Esophagus squamous epithelium (tissue), 5 donors: ENCODE measurements around the gene MYCBP2. TPM values are rescaled to one million over a fixed set of nuclear protein-coding genes. Genes with fewer than 3 reads are reported as not detected.
"Not testable (repeated sequence)": the region's sequence is repeated elsewhere in the genome, so short reads cannot be mapped to it uniquely, and the experiment has no call there.

Source experiments
- DNase-seq: peaks from one replicate; lab custom pipeline; 2025; lab: John Stamatoyannopoulos, UW
- H3K27ac ChIP-seq, 4 donors: fragments of 200-600 bp; sonication (generic); one replicate each; pipeline ENCODE4 v1.5.1; 2016 to 2019; ENCODE audit warnings: mild to moderate bottlenecking in 1 of 4
- H3K27me3 ChIP-seq, 4 donors: fragments of 200-600 bp; sonication (generic); 1 replicate in 3 of 4; 2 replicates in 1 of 4; pipeline versions ENCODE4 v1.5.1 to v1.6.0; 2017 to 2021; ENCODE audit warnings: antibody characterized with exemption in 1 of 4
- H3K36me3 ChIP-seq, 3 donors: fragments of 200-600 bp; sonication (generic); one replicate each; pipeline ENCODE4 v1.5.1; 2016 to 2019
- H3K4me1 ChIP-seq, 3 donors: fragments of 200-600 bp; sonication (generic); one replicate each; pipeline ENCODE4 v1.5.1; 2017 to 2019
- H3K4me3 ChIP-seq, 4 donors: fragments of 200-600 bp; sonication (generic); 1 replicate in 3 of 4; 2 replicates in 1 of 4; pipeline ENCODE4 v1.5.1; 2016 to 2019; ENCODE audit warnings: mild to moderate bottlenecking in 2 of 4, moderate library complexity in 1 of 4
- H3K9me3 ChIP-seq, 3 donors: fragments of 200-600 bp; sonication (generic); one replicate each; pipeline ENCODE4 v1.5.1; 2016 to 2019
- POLR2A ChIP-seq, 4 donors: fragments of 450-650 bp; IDR thresholded peaks; one replicate each; pipeline ENCODE4 v1.6.1; 2017; ENCODE audit warnings: antibody characterized with exemption in 4 of 4, mild to moderate bottlenecking in 4 of 4, moderate library complexity in 3 of 4
- WGBS, 2 donors: methylation state at CpG; one replicate each; pipeline ENCODE4 v1.1.5; 2018; 5-methylcytosine and 5-hydroxymethylcytosine counted together
- intact Hi-C: fragments of 100-400 bp; cut with DNase I; formaldehyde crosslinking; loops from one replicate; pipeline ENCODE4 v1.15.0; 2022
- total RNA-seq, 4 donors: library from RNA; depleted of rRNA; stranded (reverse); fragments of >200 nt; gene quantifications; one replicate each; pipeline ENCODE4 v1.1.0, GENCODE V29; 2016
- TF ChIP-seq, protein P1 (sequence below), 6 experiments: fragments of 450-650 bp in 4 of 6; fragments of 200-600 bp in 2 of 6; sonication (generic) in 2 of 6; IDR thresholded peaks; one replicate each; pipeline ENCODE4 v1.5.1; 2016 to 2019; ENCODE audit warnings: antibody characterized with exemption in 6 of 6, mild to moderate bottlenecking in 4 of 6, moderate library complexity in 4 of 6
- donor health status: DM: yes; HTN: yes; CAD: no.

MYCBP2 gene
- total RNA-seq, 4 donors from 2014 or later = 80.9 to 167 (median 130) TPM

DNA sequence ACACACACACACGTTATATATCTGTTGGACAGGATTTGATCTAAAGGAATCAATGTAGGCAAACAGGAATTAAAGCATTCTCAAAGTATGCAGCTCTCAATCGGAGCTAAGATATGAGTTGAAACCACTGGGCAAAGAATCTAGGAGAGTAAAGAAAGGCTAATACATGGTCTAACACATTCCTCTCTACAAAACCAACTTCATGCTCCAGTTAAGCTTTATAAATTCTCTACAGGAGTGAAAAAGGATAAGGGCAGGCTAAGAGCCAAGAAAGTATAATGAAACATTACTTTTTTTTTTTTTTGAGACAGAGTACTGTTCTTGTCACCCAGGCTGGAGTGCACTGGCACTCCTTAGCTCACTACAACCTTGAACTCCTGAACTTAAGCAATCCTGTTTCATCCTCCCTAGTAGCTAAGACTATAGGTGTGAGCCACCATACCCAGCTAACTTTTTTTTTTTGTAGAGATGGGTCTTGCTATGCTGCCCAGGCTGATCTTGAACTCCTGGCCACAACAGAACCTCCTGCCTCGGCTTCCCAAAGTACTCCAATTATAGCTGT is 310.6 kb downstream of the MYCBP2 start:
- peak overlapping the region in 3 of 4 donors; percentile 53 to 70 (median 56) for H3K27ac ChIP-seq
- TF ChIP-seq, protein P1, sequence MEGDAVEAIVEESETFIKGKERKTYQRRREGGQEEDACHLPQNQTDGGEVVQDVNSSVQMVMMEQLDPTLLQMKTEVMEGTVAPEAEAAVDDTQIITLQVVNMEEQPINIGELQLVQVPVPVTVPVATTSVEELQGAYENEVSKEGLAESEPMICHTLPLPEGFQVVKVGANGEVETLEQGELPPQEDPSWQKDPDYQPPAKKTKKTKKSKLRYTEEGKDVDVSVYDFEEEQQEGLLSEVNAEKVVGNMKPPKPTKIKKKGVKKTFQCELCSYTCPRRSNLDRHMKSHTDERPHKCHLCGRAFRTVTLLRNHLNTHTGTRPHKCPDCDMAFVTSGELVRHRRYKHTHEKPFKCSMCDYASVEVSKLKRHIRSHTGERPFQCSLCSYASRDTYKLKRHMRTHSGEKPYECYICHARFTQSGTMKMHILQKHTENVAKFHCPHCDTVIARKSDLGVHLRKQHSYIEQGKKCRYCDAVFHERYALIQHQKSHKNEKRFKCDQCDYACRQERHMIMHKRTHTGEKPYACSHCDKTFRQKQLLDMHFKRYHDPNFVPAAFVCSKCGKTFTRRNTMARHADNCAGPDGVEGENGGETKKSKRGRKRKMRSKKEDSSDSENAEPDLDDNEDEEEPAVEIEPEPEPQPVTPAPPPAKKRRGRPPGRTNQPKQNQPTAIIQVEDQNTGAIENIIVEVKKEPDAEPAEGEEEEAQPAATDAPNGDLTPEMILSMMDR (IDR thresholded peaks at IDR 0.05) = no peak
- TF ChIP-seq POLR2A (IDR thresholded peaks at IDR 0.05) = no peak
- H3K27me3 ChIP-seq = no peaks in the 10 kb centered on the region
- H3K9me3 ChIP-seq = no peaks in the 10 kb centered on the region
- DNase-seq = no peak
- intact Hi-C loops = no loop called here
- WGBS, 2 donors = 54 to 71% methylated on average over 3 of the region's 3 CpGs
- no peak overlapping the region for H3K4me3 ChIP-seq
- peaks cover 7 to 86% (median 29%) of the 10 kb centered on the region in 3 donors for H3K4me1 ChIP-seq
- H3K36me3 ChIP-seq = peaks cover 5 to 95% (median 24%) of the 10 kb centered on the region in 3 donors

DNA sequence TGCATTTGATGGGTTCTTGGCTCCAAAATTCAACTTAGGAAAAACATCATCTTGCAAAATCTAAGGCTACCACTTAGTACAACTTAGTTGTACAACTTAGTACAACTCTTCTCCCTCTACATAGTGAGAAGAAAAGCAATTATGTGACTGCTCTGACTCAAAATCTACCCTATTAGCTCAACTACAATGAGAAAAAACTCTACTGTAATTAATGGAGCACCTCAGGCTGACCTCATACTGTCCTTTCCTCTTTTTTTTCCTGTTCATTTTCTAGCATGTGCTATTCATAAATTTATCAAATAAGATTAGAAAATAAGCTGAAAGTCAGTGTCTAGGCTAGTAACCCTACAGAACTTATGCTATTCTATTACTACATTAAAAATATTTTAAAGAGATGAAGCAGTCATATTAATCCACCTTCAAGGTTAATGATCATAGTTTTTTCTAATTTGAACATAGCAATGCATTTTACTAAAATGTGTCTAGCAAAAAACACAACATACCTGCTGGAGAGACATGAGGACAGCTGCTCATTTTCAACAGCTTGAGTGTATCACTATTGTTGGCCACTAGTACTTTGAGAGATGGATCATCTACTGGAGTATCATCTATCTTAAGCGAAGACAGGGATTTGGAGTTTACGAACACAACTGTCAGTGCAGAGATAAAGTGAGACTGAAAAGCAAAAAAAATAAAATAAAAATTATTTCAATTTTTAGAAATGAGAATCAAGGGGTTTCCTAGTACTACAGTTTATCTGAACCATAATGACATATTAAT is 311.8 kb downstream of the MYCBP2 start:
- H3K4me3 ChIP-seq = no peak overlapping the region
- no peaks in the 10 kb centered on the region for H3K9me3 ChIP-seq
- no peak for DNase-seq
- no peak for TF ChIP-seq POLR2A (IDR thresholded peaks at IDR 0.05)
- intact Hi-C loops = no loop called here
- 89 to 94% methylated on average over 2 of the region's 2 CpGs for WGBS, 2 donors
- H3K27me3 ChIP-seq = no peaks in the 10 kb centered on the region
- H3K4me1 ChIP-seq = peaks cover 7 to 74% (median 19%) of the 10 kb centered on the region in 3 donors
- peak overlapping the region in 2 of 4 donors; percentile 3 to 56 for H3K27ac ChIP-seq
- peaks cover 5 to 97% (median 28%) of the 10 kb centered on the region in 3 donors for H3K36me3 ChIP-seq

DNA sequence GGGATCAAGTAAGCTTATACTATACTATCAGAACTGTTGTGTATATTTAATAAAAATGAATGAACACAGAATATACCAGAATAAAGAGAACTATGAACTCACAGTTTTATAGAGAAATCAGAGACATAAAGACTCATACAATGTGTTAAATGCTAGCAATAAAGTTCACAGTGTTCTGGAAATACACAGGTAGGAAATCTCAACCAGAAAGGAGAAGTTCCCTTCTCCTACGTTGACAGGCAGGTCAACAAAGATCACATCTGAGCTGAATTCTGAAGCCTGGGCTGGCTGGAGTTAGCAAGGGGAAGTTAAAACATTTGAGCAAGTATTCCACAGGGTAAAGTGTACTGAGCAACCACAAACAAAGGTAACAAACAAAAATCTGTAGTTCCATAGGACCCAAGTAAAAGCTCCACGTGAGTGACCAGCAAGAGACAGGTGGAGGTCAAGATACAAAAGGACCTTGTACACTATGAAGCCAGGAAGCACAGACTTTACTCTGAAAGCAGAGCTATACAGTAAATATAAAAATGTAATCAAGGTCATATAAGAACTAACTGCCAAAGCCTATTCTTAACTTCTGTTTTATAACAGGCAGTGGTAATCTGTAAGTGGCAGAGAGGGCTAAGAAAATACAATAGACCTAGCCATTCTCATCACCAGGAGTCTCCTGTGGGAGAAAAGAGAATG is 312.9 kb downstream of the MYCBP2 start:
- no peaks in the 10 kb centered on the region for H3K9me3 ChIP-seq
- DNase-seq = no peak
- no peak overlapping the region for H3K4me3 ChIP-seq
- H3K27me3 ChIP-seq = no peaks in the 10 kb centered on the region
- peaks cover under 1 to 68% (median 19%) of the 10 kb centered on the region in 3 donors for H3K4me1 ChIP-seq
- intact Hi-C loops = no loop called here
- peak overlapping the region in 2 of 4 donors; percentile 3 to 4 for H3K27ac ChIP-seq
- TF ChIP-seq POLR2A (IDR thresholded peaks at IDR 0.05) = no peak
- TF ChIP-seq, protein P1 (IDR thresholded peaks at IDR 0.05) = no peak
- WGBS, 2 donors = 69 to 90% methylated on average over 2 of the region's 2 CpGs
- H3K36me3 ChIP-seq = peaks cover 5 to 99% (median 33%) of the 10 kb centered on the region in 3 donors

DNA sequence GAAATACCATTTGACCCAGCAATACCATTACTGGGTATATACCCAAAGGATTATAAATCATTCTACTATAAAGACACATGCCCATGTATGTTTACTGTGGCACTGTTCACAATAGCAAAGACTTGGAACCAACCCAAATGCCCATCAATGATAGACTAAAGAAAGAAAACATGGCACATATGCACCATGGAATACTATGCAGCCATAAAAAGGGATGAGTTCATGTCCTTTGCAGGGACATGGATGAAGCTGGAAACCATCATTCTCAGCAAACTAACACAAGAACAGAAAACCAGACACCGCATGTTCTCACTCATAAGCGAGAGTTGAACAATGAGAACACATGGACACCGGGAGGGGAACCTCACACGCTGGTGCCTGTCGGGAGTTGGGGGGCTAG is 317.2 kb downstream of the MYCBP2 start:
- H3K4me3 ChIP-seq, H3K27ac ChIP-seq, DNase-seq, intact Hi-C loops, H3K9me3 ChIP-seq, H3K27me3 ChIP-seq: not testable (repeated sequence)
- peaks cover 0 to 39% (median 7%) of the 10 kb centered on the region in 3 donors for H3K4me1 ChIP-seq
- H3K36me3 ChIP-seq = peaks cover 5 to 88% (median 11%) of the 10 kb centered on the region in 3 donors
- 96 to 98% methylated on average over 5 of the region's 5 CpGs for WGBS, 2 donors

DNA sequence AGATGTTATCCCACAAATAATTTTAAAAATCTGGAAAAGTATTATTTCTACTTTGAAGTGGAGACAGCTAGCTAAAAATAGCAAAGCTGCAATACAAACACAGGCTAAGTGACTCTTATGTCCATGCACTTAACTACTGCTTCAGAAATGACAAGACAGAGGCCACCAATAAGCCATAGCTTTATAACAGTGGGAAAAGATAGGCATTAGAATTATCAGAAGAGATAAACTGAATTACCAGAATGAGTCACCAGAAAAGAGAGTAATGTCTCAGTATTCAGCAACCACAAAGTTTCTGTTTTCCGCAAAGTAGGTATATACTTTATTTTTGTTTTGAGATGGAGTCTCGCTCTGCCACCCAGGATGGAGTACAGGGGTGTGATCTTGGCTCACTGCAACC is 317.9 kb downstream of the MYCBP2 start:
- WGBS, 2 donors = 73 to 83% methylated on average over 2 of the region's 2 CpGs
- Histone ChIP-seq H3K36me3 (peaks cover 0 to 82% (median 9%) of the 10 kb centered on the region in 3 donors), H3K27ac (no peak overlapping the region), H3K9me3 (no peaks in the 10 kb centered on the region), H3K27me3 (no peaks in the 10 kb centered on the region), H3K4me1 (peaks cover 0 to 32% (median 0%) of the 10 kb centered on the region in 3 donors), H3K4me3 (no peak overlapping the region)
- TF ChIP-seq, protein P1 (IDR thresholded peaks at IDR 0.05) = no peak
- no peak for TF ChIP-seq POLR2A (IDR thresholded peaks at IDR 0.05)
- DNase-seq = no peak
- intact Hi-C loops = no loop called here

DNA sequence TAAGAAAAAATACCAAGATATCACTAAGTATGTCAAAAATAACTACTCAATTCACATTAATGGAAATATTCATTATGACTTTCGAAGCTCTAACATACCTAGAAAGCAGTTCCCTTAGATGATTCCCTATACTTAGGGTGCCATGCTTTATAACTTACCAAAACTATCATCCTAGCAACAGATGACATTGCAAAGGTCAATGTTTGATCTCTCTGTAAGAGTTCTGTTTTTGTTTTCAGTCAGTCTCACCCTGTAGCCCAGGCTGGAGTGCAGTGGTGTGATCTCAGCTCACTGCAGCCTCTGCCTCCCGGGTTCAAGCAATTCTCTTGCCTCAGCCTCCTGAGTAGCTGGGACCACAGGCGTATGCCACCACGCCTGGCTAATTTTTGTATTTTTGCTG is 318.6 kb downstream of the MYCBP2 start:
- peaks cover 0 to 30% (median 0%) of the 10 kb centered on the region in 3 donors for H3K4me1 ChIP-seq
- WGBS, 2 donors = 75 to 95% methylated on average over 4 of the region's 4 CpGs
- H3K27ac ChIP-seq, H3K27me3 ChIP-seq, DNase-seq, H3K9me3 ChIP-seq, intact Hi-C loops, H3K4me3 ChIP-seq: not testable (repeated sequence)
- H3K36me3 ChIP-seq = peaks cover 0 to 82% (median 9%) of the 10 kb centered on the region in 3 donors
